ENCODE data around the gene GPR155. TPM values are rescaled to one million over a fixed set of nuclear protein-coding genes. Genes with fewer than 3 reads are reported as not detected.

GPR155 gene
- total and polyA plus RNA-seq, 9 of the 15 experiments (the other 6 are each of a cell fraction or from before 2014, with no cell fraction given) = 0.04 to 0.40 (median 0.11) TPM; not detected in 1

DNA sequence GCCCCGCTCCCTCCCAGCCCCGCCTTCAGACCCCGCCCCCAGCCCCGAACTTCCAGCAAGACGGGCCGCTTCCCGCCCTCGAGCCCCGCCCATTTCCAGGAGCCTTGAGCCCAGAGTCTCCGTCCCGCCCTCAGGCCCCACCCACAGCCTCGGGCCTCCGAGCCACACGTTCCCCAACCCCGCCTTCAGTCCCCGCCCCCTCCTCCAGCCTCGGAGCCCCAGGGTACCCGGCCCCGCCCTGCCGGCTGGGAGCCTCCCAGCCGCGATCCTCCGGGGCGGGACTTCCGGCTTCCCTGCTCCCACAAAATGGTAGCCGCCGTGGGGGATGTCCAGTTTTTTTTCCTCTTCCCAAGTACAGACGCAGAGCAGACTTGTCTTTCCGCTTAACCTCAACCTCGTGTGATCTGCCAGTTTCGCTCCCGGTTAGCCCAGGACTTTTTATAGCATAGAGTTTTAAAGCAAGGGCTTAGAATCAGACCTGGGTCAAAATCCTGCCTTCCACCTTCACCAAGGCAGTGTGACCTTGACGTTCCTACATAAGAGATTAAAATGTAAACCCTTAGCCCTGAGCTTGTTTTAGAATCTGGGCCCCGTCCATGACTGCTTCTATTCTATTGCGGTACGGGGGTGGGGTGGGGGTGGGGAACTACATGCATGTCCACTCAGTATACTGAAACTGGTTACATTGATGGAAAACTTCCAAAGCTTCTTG, 435 bp upstream of the GPR155 start (continued):
- peak; percentile 69 for TF ChIP-seq ZNF384 (IDR thresholded peaks at IDR 0.05; ENCODE audit: low read depth, low read length)
- TF ChIP-seq EHMT2 (IDR thresholded peaks at IDR 0.05) = peak; percentile 98
- TF ChIP-seq FOXP1 (CRISPR knock-in tag; IDR thresholded peaks at IDR 0.05) = no peak
- TF ChIP-seq BCOR (IDR thresholded peaks at IDR 0.05) = no peak
- TF ChIP-seq ELF1 (tag; IDR thresholded peaks at IDR 0.05) = peak; percentile 86
- TF ChIP-seq TRIM24 (IDR thresholded peaks at IDR 0.05) = no peak
- peak; percentile 90 for TF ChIP-seq GABPB1 (CRISPR knock-in tag; IDR thresholded peaks at IDR 0.05)
- TF ChIP-seq TAF9B (IDR thresholded peaks at IDR 0.05; ENCODE audit: partially characterized antibody) = peak; percentile 64
- peak; percentile 74 for TF ChIP-seq CXXC5 (CRISPR knock-in tag; IDR thresholded peaks at IDR 0.05)
- TF ChIP-seq TGIF2 (CRISPR knock-in tag; IDR thresholded peaks at IDR 0.05) = no peak
- TF ChIP-seq MTF1 (CRISPR knock-in tag; IDR thresholded peaks at IDR 0.05; ENCODE audit: borderline replicate concordance) = no peak
- TF ChIP-seq, protein P1, sequence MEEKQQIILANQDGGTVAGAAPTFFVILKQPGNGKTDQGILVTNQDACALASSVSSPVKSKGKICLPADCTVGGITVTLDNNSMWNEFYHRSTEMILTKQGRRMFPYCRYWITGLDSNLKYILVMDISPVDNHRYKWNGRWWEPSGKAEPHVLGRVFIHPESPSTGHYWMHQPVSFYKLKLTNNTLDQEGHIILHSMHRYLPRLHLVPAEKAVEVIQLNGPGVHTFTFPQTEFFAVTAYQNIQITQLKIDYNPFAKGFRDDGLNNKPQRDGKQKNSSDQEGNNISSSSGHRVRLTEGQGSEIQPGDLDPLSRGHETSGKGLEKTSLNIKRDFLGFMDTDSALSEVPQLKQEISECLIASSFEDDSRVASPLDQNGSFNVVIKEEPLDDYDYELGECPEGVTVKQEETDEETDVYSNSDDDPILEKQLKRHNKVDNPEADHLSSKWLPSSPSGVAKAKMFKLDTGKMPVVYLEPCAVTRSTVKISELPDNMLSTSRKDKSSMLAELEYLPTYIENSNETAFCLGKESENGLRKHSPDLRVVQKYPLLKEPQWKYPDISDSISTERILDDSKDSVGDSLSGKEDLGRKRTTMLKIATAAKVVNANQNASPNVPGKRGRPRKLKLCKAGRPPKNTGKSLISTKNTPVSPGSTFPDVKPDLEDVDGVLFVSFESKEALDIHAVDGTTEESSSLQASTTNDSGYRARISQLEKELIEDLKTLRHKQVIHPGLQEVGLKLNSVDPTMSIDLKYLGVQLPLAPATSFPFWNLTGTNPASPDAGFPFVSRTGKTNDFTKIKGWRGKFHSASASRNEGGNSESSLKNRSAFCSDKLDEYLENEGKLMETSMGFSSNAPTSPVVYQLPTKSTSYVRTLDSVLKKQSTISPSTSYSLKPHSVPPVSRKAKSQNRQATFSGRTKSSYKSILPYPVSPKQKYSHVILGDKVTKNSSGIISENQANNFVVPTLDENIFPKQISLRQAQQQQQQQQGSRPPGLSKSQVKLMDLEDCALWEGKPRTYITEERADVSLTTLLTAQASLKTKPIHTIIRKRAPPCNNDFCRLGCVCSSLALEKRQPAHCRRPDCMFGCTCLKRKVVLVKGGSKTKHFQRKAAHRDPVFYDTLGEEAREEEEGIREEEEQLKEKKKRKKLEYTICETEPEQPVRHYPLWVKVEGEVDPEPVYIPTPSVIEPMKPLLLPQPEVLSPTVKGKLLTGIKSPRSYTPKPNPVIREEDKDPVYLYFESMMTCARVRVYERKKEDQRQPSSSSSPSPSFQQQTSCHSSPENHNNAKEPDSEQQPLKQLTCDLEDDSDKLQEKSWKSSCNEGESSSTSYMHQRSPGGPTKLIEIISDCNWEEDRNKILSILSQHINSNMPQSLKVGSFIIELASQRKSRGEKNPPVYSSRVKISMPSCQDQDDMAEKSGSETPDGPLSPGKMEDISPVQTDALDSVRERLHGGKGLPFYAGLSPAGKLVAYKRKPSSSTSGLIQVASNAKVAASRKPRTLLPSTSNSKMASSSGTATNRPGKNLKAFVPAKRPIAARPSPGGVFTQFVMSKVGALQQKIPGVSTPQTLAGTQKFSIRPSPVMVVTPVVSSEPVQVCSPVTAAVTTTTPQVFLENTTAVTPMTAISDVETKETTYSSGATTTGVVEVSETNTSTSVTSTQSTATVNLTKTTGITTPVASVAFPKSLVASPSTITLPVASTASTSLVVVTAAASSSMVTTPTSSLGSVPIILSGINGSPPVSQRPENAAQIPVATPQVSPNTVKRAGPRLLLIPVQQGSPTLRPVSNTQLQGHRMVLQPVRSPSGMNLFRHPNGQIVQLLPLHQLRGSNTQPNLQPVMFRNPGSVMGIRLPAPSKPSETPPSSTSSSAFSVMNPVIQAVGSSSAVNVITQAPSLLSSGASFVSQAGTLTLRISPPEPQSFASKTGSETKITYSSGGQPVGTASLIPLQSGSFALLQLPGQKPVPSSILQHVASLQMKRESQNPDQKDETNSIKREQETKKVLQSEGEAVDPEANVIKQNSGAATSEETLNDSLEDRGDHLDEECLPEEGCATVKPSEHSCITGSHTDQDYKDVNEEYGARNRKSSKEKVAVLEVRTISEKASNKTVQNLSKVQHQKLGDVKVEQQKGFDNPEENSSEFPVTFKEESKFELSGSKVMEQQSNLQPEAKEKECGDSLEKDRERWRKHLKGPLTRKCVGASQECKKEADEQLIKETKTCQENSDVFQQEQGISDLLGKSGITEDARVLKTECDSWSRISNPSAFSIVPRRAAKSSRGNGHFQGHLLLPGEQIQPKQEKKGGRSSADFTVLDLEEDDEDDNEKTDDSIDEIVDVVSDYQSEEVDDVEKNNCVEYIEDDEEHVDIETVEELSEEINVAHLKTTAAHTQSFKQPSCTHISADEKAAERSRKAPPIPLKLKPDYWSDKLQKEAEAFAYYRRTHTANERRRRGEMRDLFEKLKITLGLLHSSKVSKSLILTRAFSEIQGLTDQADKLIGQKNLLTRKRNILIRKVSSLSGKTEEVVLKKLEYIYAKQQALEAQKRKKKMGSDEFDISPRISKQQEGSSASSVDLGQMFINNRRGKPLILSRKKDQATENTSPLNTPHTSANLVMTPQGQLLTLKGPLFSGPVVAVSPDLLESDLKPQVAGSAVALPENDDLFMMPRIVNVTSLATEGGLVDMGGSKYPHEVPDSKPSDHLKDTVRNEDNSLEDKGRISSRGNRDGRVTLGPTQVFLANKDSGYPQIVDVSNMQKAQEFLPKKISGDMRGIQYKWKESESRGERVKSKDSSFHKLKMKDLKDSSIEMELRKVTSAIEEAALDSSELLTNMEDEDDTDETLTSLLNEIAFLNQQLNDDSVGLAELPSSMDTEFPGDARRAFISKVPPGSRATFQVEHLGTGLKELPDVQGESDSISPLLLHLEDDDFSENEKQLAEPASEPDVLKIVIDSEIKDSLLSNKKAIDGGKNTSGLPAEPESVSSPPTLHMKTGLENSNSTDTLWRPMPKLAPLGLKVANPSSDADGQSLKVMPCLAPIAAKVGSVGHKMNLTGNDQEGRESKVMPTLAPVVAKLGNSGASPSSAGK (IDR thresholded peaks at IDR 0.05) = no peak
- TF ChIP-seq SRF (CRISPR knock-in tag; IDR thresholded peaks at IDR 0.05) = no peak
- TF ChIP-seq RNF2 (IDR thresholded peaks at IDR 0.05) = no peak
- TF ChIP-seq ETV5 (CRISPR knock-in tag; IDR thresholded peaks at IDR 0.05; ENCODE audit: low read depth) = 0 out of 2 replicates have a peak, but pooled peaks have one; percentile 29
- TF ChIP-seq PCBP2 (IDR thresholded peaks at IDR 0.05; ENCODE audit: low read depth, low read length, poor library complexity, severe bottlenecking) = no peak
- TF ChIP-seq, protein P2, sequence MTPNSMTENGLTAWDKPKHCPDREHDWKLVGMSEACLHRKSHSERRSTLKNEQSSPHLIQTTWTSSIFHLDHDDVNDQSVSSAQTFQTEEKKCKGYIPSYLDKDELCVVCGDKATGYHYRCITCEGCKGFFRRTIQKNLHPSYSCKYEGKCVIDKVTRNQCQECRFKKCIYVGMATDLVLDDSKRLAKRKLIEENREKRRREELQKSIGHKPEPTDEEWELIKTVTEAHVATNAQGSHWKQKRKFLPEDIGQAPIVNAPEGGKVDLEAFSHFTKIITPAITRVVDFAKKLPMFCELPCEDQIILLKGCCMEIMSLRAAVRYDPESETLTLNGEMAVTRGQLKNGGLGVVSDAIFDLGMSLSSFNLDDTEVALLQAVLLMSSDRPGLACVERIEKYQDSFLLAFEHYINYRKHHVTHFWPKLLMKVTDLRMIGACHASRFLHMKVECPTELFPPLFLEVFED (CRISPR knock-in tag; conservative IDR thresholded peaks at IDR 0.05) = 0 out of 2 replicates have a peak, but pooled peaks have one; percentile 53
- no peak for TF ChIP-seq ZNF316 (IDR thresholded peaks at IDR 0.05)

Data from K562 (cell line).